GM12878 (cell line): ENCODE data around the gene ADA. TPM values are rescaled to one million over a fixed set of nuclear protein-coding genes. Genes with fewer than 3 reads are reported as not detected.

Source experiments
- ATAC-seq: fragments of 200-7000 bp; cut with Tn5 transposase; 3 replicates; pipeline ENCODE4 v1.9.1; 2020; ENCODE audit warnings: mild to moderate bottlenecking, moderate library complexity
- BruUV-seq: library from RNA; stranded (reverse); fragments of 400-500 nt; replicated peaks from 2 replicates; lab custom pipeline; 2021; lab: Mats Ljungman, UMichigan
- CTCF ChIA-PET: fragments of 300-600 bp; sonication (Branson Sonifier 250); formaldehyde crosslinking; extraction: SDS; loops from one replicate; lab custom pipeline; 2021; ENCODE audit warnings: inconsistent platforms; lab: Yijun Ruan, JAX
- POLR2A ChIA-PET: fragments of 350-600 bp; formaldehyde crosslinking; extraction: SDS; loops from one replicate; lab custom pipeline; 2021; ENCODE audit warnings: inconsistent platforms; lab: Charles Lee
- RAD21 ChIA-PET: fragments of 300-600 bp; sonication (Branson Sonifier 250); formaldehyde crosslinking; loops from one replicate; lab custom pipeline; 2023; ENCODE audit warnings: antibody characterized with exemption; ENCODE audit not compliant: unreplicated experiment; lab: Charles Lee
- SMC1A ChIA-PET: fragments of 300-600 bp; sonication (Branson Sonifier 250); formaldehyde crosslinking; loops from one replicate; lab custom pipeline; 2023; ENCODE audit not compliant: unreplicated experiment, uncharacterized antibody; lab: Charles Lee
- DNase-seq: peaks from one replicate; pipeline ENCODE4 v3.0.0-alpha.2; 2011; ENCODE audit warnings: low read depth, low spot score
- FAIRE-seq: peaks from 3 replicates; lab custom pipeline; 2011; peaks lifted over from hg19 to GRCh38; lab: Jason Lieb, UNC
- H2AFZ ChIP-seq: 2 replicates; pipeline ENCODE4 v1.6.0; 2011; ENCODE audit warnings: low read depth, low read length, control low read depth; ENCODE audit not compliant: control insufficient read depth
- H3K27ac ChIP-seq: 2 replicates; pipeline ENCODE4 v1.5.1; 2011; ENCODE audit warnings: control low read depth; ENCODE audit not compliant: control insufficient read depth, insufficient read depth
- H3K27me3 ChIP-seq, 2 experiments: replicated peaks in 1 of 2; 2 replicates each; pipeline versions ENCODE4 v1.6.0 to v1.6.1; 2011; ENCODE audit warnings: low read length in 1 of 2; ENCODE audit not compliant: control insufficient read depth in 2 of 2, insufficient read depth in 2 of 2
- H3K36me3 ChIP-seq, 2 experiments: 2 replicates each; pipeline ENCODE4 v1.5.1; 2011; ENCODE audit warnings: low read length in 1 of 2; ENCODE audit not compliant: control insufficient read depth in 2 of 2, insufficient read depth in 2 of 2
- H3K4me1 ChIP-seq: 2 replicates; pipeline ENCODE4 v1.6.1; 2011; ENCODE audit warnings: mild to moderate bottlenecking, low read length, moderate library complexity, mixed read lengths; ENCODE audit not compliant: control insufficient read depth, insufficient read depth
- H3K4me2 ChIP-seq: 2 replicates; pipeline ENCODE4 v1.6.0; 2011; ENCODE audit warnings: control low read depth; ENCODE audit not compliant: control insufficient read depth, insufficient read depth
- H3K4me3 ChIP-seq: fragments of 200-600 bp; sonication (generic); 2 replicates; pipeline ENCODE4 v1.5.1; 2016
- H3K79me2 ChIP-seq: 2 replicates; pipeline ENCODE4 v1.6.0; 2011; ENCODE audit warnings: low read length; ENCODE audit not compliant: control insufficient read depth, insufficient read depth
- H3K9ac ChIP-seq: 2 replicates; pipeline ENCODE4 v1.8.0; 2011; ENCODE audit warnings: low read length, control low read depth, mixed read lengths; ENCODE audit not compliant: control insufficient read depth, insufficient read depth
- H3K9me3 ChIP-seq: replicated peaks from 3 replicates; pipeline ENCODE4 v1.5.1; 2011; ENCODE audit warnings: mild to moderate bottlenecking, low read length; ENCODE audit not compliant: control insufficient read depth, insufficient read depth
- H4K20me1 ChIP-seq: 2 replicates; pipeline ENCODE4 v1.6.0; 2011; ENCODE audit not compliant: control insufficient read depth, insufficient read depth
- ASH2L ChIP-seq: fragments of 300-600, 200-600 bp; sonication (generic); IDR thresholded peaks from 2 replicates; pipeline ENCODE4 v1.6.1; 2017; ENCODE audit warnings: low read depth, mild to moderate bottlenecking, borderline replicate concordance
- CHD1 ChIP-seq: IDR thresholded peaks from 2 replicates; pipeline ENCODE4 v1.6.1; 2012; ENCODE audit warnings: low read depth, low read length, improper control_type of control experiment
- CTCF ChIP-seq, 3 experiments: IDR thresholded peaks in 2 of 3; conservative IDR thresholded peaks in 1 of 3; 2 replicates each; pipeline ENCODE4 v1.5.1; 2011; ENCODE audit warnings: low read depth in 3 of 3, low read length in 3 of 3, mild to moderate bottlenecking in 3 of 3, control low read depth in 2 of 3, moderate library complexity in 2 of 3, inconsistent platforms in 1 of 3, mixed read lengths in 1 of 3; ENCODE audit not compliant: control insufficient read depth in 2 of 3, insufficient read depth in 1 of 3; ENCODE audit errors: extremely low read depth in 1 of 3
- ETV6 ChIP-seq, 2 experiments: fragments of 450-650 bp in 1 of 2; IDR thresholded peaks in 1 of 2; conservative IDR thresholded peaks in 1 of 2; 2 replicates each; pipeline ENCODE4 v1.6.1; 2014; ENCODE audit warnings: antibody characterized with exemption in 1 of 2, borderline replicate concordance in 1 of 2, low read depth in 1 of 2, mild to moderate bottlenecking in 1 of 2, moderate library complexity in 1 of 2
- HCFC1 ChIP-seq: fragments of 150-350 bp; IDR thresholded peaks from 2 replicates; pipeline ENCODE4 v1.6.1; 2014; ENCODE audit warnings: low read length
- HDAC2 ChIP-seq: fragments of 200-600 bp; sonication (generic); IDR thresholded peaks from 2 replicates; pipeline ENCODE4 v1.6.1; 2017
- IKZF2 ChIP-seq, 2 experiments: fragments of 450-650 bp; IDR thresholded peaks; 2 replicates each; pipeline ENCODE4 v1.6.1; 2017; ENCODE audit warnings: mild to moderate bottlenecking in 2 of 2, moderate library complexity in 2 of 2
- MYC ChIP-seq: IDR thresholded peaks from 2 replicates; pipeline ENCODE4 v1.6.1; 2011; ENCODE audit warnings: mild to moderate bottlenecking, low read length, moderate library complexity, inconsistent platforms; ENCODE audit not compliant: insufficient read depth, insufficient replicate concordance, insufficient read length, severe bottlenecking
- NFYB ChIP-seq: IDR thresholded peaks from 2 replicates; pipeline ENCODE4 v1.6.1; 2011; ENCODE audit warnings: low read depth, mild to moderate bottlenecking, low read length, improper control_type of control experiment, moderate library complexity; ENCODE audit not compliant: insufficient read depth
- SKIL ChIP-seq: fragments of 450-650 bp; IDR thresholded peaks from 2 replicates; pipeline ENCODE4 v1.6.1; 2017; ENCODE audit warnings: mild to moderate bottlenecking, low read depth, inconsistent platforms; ENCODE audit not compliant: poor library complexity, severe bottlenecking
- SMAD5 ChIP-seq: IDR thresholded peaks from 2 replicates; pipeline ENCODE4 v1.6.1; 2016; ENCODE audit warnings: antibody characterized with exemption, low read depth
- SMC3 ChIP-seq: IDR thresholded peaks from 2 replicates; pipeline ENCODE4 v1.6.1; 2011; ENCODE audit warnings: low read length, improper control_type of control experiment, borderline replicate concordance
- SPI1 ChIP-seq: IDR thresholded peaks from 2 replicates; pipeline ENCODE4 v1.6.1; 2011; ENCODE audit warnings: low read depth, mild to moderate bottlenecking, low read length, moderate library complexity, borderline replicate concordance; ENCODE audit not compliant: insufficient read depth
- SREBF1 ChIP-seq: IDR thresholded peaks from 2 replicates; pipeline ENCODE4 v1.6.1; 2012; ENCODE audit warnings: mild to moderate bottlenecking, low read length
- USF2 ChIP-seq: IDR thresholded peaks from 2 replicates; pipeline ENCODE4 v1.6.1; 2011; ENCODE audit warnings: low read depth, low read length, improper control_type of control experiment, borderline replicate concordance
- ZBED1 ChIP-seq: IDR thresholded peaks from 2 replicates; pipeline ENCODE4 v1.6.1; 2016; ENCODE audit warnings: borderline replicate concordance
- ZNF217 ChIP-seq: fragments of 450-650 bp; IDR thresholded peaks from 2 replicates; pipeline ENCODE4 v1.6.1; 2017; ENCODE audit warnings: antibody characterized with exemption, mild to moderate bottlenecking
- ZNF24 ChIP-seq: fragments of 450-650 bp; IDR thresholded peaks from 2 replicates; pipeline ENCODE4 v1.6.1; 2017; ENCODE audit warnings: antibody characterized with exemption, mild to moderate bottlenecking
- ZNF622 ChIP-seq: fragments of 450-650 bp; IDR thresholded peaks from 2 replicates; pipeline ENCODE4 v1.6.1; 2017; ENCODE audit warnings: mild to moderate bottlenecking, inconsistent platforms
- WGBS: methylation state at CpG from one replicate; pipeline ENCODE4 v1.1.6; 2016; ENCODE audit warnings: low lambda C conversion rate; ENCODE audit not compliant: insufficient replicate concordance, insufficient coverage; ENCODE audit errors: missing lambda C conversion rate; 5-methylcytosine and 5-hydroxymethylcytosine counted together
- in situ Hi-C: fragments of 300-500 bp; cut with MboI; formaldehyde crosslinking; loops from 9 replicates; pipeline ENCODE4 v1.14.3; 2018; ENCODE audit warnings: mixed read lengths
- intact Hi-C: fragments of 100-400 bp; cut with micrococcal nuclease; formaldehyde crosslinking; loops from one replicate; pipeline ENCODE4 v1.14.2; 2022; ENCODE audit not compliant: unreplicated experiment
- polyA plus RNA-seq, 11 experiments: library from polyadenylated mRNA; depleted of rRNA in 4 of 11; unstranded in 6 of 11; stranded (reverse) in 5 of 11; fragments of >200 nt; fragmentation: Nextera tagmentation in 4 of 11; fragmentation: Illumina TruSeq in 1 of 11; extraction: Ambion mirVana in 4 of 11; extraction: Trizol in 1 of 11; gene quantifications; 1 replicate in 1 of 11; 2 replicates in 10 of 11; pipeline versions ENCODE4 v1.2.1 to v1.2.3, GENCODE V29; 2011 to 2016; ENCODE audit warnings: inconsistent platforms in 2 of 11, missing spikeins in 2 of 11, low read depth in 1 of 11
- total RNA-seq, 4 experiments: library from RNA; depleted of rRNA in 3 of 4; stranded (reverse); fragments of >200 nt in 3 of 4; fragmentation: Illumina TruSeq in 1 of 4; extraction: Trizol in 1 of 4; gene quantifications; 2 replicates each; pipeline versions ENCODE4 v1.2.1 to v1.2.3, GENCODE V29; 2013 to 2021

ADA gene
- total and polyA plus RNA-seq, 10 of the 15 experiments (the other 5 are each of a cell fraction or from before 2014, with no cell fraction given) = 40.9 to 217 (median 90.8) TPM

GRCh38 chr20:44576297-44576696 is 75.2 kb downstream of the ADA start (continued):
- peak; percentile 32; the same call in 1 of the 2 replicates for TF ChIP-seq SPI1
- 0 out of 2 replicates have a peak, but pooled peaks have one; percentile 11 for TF ChIP-seq ZNF24
- no peak for TF ChIP-seq ZNF217
- no peak for TF ChIP-seq ETV6 (conservative IDR thresholded peaks at IDR 0.05 in 1 of 2, IDR thresholded peaks at IDR 0.05 in 1 of 2; ENCODE audit: borderline replicate concordance in 1 of 2, low read depth in 1 of 2)
- TF ChIP-seq USF2 = no peak
- peak; percentile 51 to 64 (median 59) for TF ChIP-seq CTCF (IDR thresholded peaks at IDR 0.05 in 2 of 3, conservative IDR thresholded peaks at IDR 0.05 in 1 of 3; ENCODE audit: control insufficient read depth in 2 of 3, extremely low read depth in 1 of 3, insufficient read depth in 1 of 3, low read depth in 3 of 3, low read length in 3 of 3)
- peak; percentile 85; the same call in 1 of the 2 replicates for TF ChIP-seq SMC3

DNA sequence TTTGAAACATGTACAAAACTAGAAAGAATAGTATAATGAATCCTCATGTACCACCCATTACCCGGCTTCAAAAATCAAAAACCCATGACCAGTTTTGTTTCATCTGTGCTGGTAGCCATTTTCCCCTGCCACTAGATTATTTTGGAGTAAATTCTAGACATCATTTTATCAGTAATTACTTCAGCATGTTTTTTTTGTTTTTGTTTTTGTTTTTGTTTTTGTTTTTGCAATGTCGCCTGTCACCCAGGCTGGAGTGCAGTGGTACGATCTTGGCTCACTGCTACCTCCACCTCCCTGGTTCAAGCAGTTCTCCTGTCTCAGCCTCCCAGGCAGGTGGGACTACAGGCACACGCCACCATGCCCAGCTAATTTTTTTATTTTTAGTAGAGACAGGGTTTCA is 77.1 kb downstream of the ADA start:
- FAIRE-seq (no peak), DNase-seq (no peak), ATAC-seq (no peak)
- Histone ChIP-seq H3K4me2 (no peak overlapping the region), H3K36me3 (no peaks in the 10 kb centered on the region), H3K27ac (no peak overlapping the region), H3K4me1 (peaks cover 10% of the 10 kb centered on the region), H3K79me2 (no peaks in the 10 kb centered on the region), H3K27me3 (no peaks in the 10 kb centered on the region), H2AFZ (no peak overlapping the region), H3K9me3 (no peaks in the 10 kb centered on the region), H3K4me3 (no peak overlapping the region), H4K20me1 (no peaks in the 10 kb centered on the region), H3K9ac (no peak overlapping the region)
- RAD21 ChIA-PET = interaction anchor here (1.0 to 7.0 kb wide), 3 partner anchors 35 to 108 kb away, joined by 3 to 97 read pairs (median 31); no protein-coding TSS in a partner anchor
- CTCF ChIA-PET = interaction anchor here (0.8 to 9.0 kb wide), 7 partner anchors 9 to 270 kb away, joined by 3 to 158 read pairs (median 52); no protein-coding TSS in a partner anchor
- TF ChIP-seq MYC (no peak), NFYB (no peak), IKZF2 (IDR thresholded peaks at IDR 0.05) (no peak), HDAC2 (no peak), SREBF1 (no peak), ASH2L (no peak), CHD1 (no peak), ZNF622 (no peak), SMAD5 (no peak), ZBED1 (no peak), HCFC1 (no peak), SKIL (no peak)
- SMC1A ChIA-PET = interaction anchor here (3.9 to 6.7 kb wide), 6 partner anchors 13 to 109 kb away, joined by 28 to 85 read pairs (median 61); no protein-coding TSS in a partner anchor
- 93% methylated on average over 4 of the region's 4 CpGs for WGBS
- BruUV-seq = no TSS peak
- POLR2A ChIA-PET = interaction anchor here (1.8 kb wide), 1 partner anchor 36 kb away, joined by 9 read pairs; no protein-coding TSS in a partner anchor
- intact Hi-C loops = no loop called here
- in situ Hi-C loops = no loop called here
